OCI-LY7 (cell line): Measurements from ENCODE around the gene CDK17. TPM values are rescaled to one million over a fixed set of nuclear protein-coding genes. Genes with fewer than 3 reads are reported as not detected.

Experiments used
- BruUV-seq: library from RNA; stranded (reverse); fragments of 400-500 nt; replicated peaks from 2 replicates; lab custom pipeline; 2021; lab: Mats Ljungman, UMichigan
- CTCF ChIA-PET: fragments of 300-600 bp; sonication (Branson Sonifier 250); formaldehyde crosslinking; loops from one replicate; lab custom pipeline; 2022; ENCODE audit warnings: antibody characterized with exemption; ENCODE audit not compliant: unreplicated experiment; lab: Charles Lee
- POLR2A ChIA-PET: fragments of 300-600 bp; sonication (Branson Sonifier 250); formaldehyde crosslinking; loops from one replicate; lab custom pipeline; 2022; ENCODE audit warnings: antibody characterized with exemption; lab: Charles Lee
- DNase-seq: peaks from one replicate; pipeline ENCODE4 v3.0.0-alpha.2; 2015; ENCODE audit warnings: low spot score
- H2AFZ ChIP-seq: fragments of 200-600 bp; sonication (generic), shearing (Covaris generic); 2 replicates; pipeline ENCODE4 v1.6.1; 2014; ENCODE audit warnings: mild to moderate bottlenecking, antibody characterized with exemption, low read length, moderate library complexity
- H3K27ac ChIP-seq: fragments of 200-600 bp; sonication (generic); 2 replicates; pipeline ENCODE4 v1.5.1; 2014; ENCODE audit warnings: mixed run types, low read depth, mild to moderate bottlenecking, moderate library complexity, low read length, inconsistent platforms; ENCODE audit not compliant: poor library complexity, severe bottlenecking
- H3K36me3 ChIP-seq: fragments of 200-600 bp; sonication (generic); 2 replicates; pipeline ENCODE4 v1.6.1; 2014; ENCODE audit warnings: mild to moderate bottlenecking, antibody characterized with exemption, low read length, moderate library complexity, mixed read lengths; ENCODE audit not compliant: insufficient read depth
- H3K4me1 ChIP-seq: fragments of 200-600 bp; sonication (generic); 2 replicates; pipeline ENCODE4 v1.5.1; 2014; ENCODE audit warnings: mild to moderate bottlenecking, low read length; ENCODE audit not compliant: insufficient read depth, poor library complexity, severe bottlenecking
- H3K4me2 ChIP-seq: fragments of 200-600 bp; sonication (generic); 2 replicates; pipeline ENCODE4 v1.6.1; 2014; ENCODE audit warnings: mild to moderate bottlenecking, low read length
- H3K4me3 ChIP-seq: fragments of 200-600 bp; sonication (generic); 2 replicates; pipeline ENCODE4 v1.5.1; 2014; ENCODE audit warnings: mild to moderate bottlenecking, low read depth, low read length; ENCODE audit not compliant: poor library complexity, severe bottlenecking
- H3K79me2 ChIP-seq: fragments of 200-600 bp; sonication (generic); 2 replicates; pipeline ENCODE4 v1.6.1; 2016; ENCODE audit warnings: low read depth, mild to moderate bottlenecking, low read length, moderate library complexity, mixed read lengths; ENCODE audit not compliant: insufficient read depth
- H3K9me2 ChIP-seq: fragments of 200-600 bp; sonication (generic); 2 replicates; pipeline ENCODE4 v1.6.1; 2016; ENCODE audit warnings: mild to moderate bottlenecking, low read length, mixed read lengths; ENCODE audit not compliant: insufficient read depth
- H3K9me3 ChIP-seq: fragments of 200-600 bp; sonication (generic); 2 replicates; pipeline ENCODE4 v1.6.1; 2014; ENCODE audit warnings: mild to moderate bottlenecking, mixed run types, low read length, mixed read lengths
- H4K20me1 ChIP-seq: fragments of 200-600 bp; sonication (generic); 2 replicates; pipeline ENCODE4 v1.6.1; 2014; ENCODE audit warnings: mild to moderate bottlenecking, antibody characterized with exemption, low read length, moderate library complexity, mixed read lengths; ENCODE audit not compliant: insufficient read depth
- EZH2phosphoT487 ChIP-seq: fragments of 200-600 bp; sonication (generic); IDR thresholded peaks from 2 replicates; pipeline ENCODE4 v1.6.1; 2018; ENCODE audit warnings: low read depth, borderline replicate concordance, mild to moderate bottlenecking, mixed run types, antibody characterized with exemption, low read length, moderate library complexity, mixed read lengths
- intact Hi-C: fragments of 100-400 bp; cut with micrococcal nuclease; formaldehyde crosslinking; loops from one replicate; pipeline ENCODE4 v1.10.0; 2022; ENCODE audit not compliant: unreplicated experiment
- total RNA-seq, 2 experiments: library from RNA; depleted of rRNA in 1 of 2; stranded (reverse); fragments of >200 nt in 1 of 2; shearing (Covaris generic) in 1 of 2; gene quantifications; 2 replicates each; pipeline ENCODE4 v1.2.3, GENCODE V29; 2014 to 2022
- TF ChIP-seq, protein P1 (sequence below): fragments of 200-600 bp; sonication (generic); conservative IDR thresholded peaks from 2 replicates; pipeline ENCODE4 v1.5.1; 2014; ENCODE audit warnings: mild to moderate bottlenecking, antibody characterized with exemption, low read length, moderate library complexity, mixed read lengths

CDK17 gene
- total RNA-seq, 2 experiments from 2014 or later = 34.5 to 43.4 TPM

DNA sequence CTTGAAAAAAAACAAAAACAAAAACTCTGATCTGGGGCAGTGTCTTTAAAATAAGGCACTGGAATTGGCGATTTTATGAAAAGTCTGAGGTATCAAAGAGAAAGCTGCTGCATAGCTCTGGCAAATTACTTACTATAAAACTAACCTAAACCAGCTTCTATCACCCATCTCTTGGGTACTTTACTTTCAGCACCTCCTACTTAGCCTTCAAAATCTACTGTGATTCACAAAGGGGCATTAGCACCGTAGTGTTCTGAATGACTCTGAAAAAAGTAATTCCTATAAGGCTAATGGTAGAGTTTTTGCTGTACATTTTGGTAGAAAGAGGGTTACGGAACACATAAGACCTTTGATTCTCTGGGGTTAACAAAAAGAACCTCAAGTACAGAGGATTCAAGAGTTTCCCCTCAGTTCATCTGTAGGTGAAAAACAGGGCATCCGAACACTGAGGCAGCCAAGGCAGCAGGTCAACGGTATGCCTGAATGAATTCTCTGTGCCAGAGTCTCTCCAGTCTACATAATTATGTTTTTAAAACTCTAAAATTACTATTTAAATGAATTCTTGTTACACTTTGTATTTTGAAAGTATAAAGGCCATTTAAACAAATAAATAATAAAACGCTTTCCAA lies 104.6 kb downstream of the CDK17 start:
- Histone ChIP-seq H3K27ac (peak overlapping the region; percentile 38), H4K20me1 (no peaks in the 10 kb centered on the region), H3K9me2 (no peaks in the 10 kb centered on the region), H3K4me3 (peak overlapping the region; percentile 5), H3K9me3 (no peaks in the 10 kb centered on the region), H3K4me1 (peaks cover 31% of the 10 kb centered on the region), H3K36me3 (peaks cover 66% of the 10 kb centered on the region), H3K4me2 (peak overlapping the region; percentile 56), H3K79me2 (no peaks in the 10 kb centered on the region), H2AFZ (no peak overlapping the region)
- TF ChIP-seq, protein P1, sequence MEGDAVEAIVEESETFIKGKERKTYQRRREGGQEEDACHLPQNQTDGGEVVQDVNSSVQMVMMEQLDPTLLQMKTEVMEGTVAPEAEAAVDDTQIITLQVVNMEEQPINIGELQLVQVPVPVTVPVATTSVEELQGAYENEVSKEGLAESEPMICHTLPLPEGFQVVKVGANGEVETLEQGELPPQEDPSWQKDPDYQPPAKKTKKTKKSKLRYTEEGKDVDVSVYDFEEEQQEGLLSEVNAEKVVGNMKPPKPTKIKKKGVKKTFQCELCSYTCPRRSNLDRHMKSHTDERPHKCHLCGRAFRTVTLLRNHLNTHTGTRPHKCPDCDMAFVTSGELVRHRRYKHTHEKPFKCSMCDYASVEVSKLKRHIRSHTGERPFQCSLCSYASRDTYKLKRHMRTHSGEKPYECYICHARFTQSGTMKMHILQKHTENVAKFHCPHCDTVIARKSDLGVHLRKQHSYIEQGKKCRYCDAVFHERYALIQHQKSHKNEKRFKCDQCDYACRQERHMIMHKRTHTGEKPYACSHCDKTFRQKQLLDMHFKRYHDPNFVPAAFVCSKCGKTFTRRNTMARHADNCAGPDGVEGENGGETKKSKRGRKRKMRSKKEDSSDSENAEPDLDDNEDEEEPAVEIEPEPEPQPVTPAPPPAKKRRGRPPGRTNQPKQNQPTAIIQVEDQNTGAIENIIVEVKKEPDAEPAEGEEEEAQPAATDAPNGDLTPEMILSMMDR = no peak
- TF ChIP-seq EZH2phosphoT487 = no peak
- POLR2A ChIA-PET = interaction anchor here (0.5 to 1.4 kb wide), 7 partner anchors 9 to 872 kb away, joined by 3 to 6 read pairs (median 3); no protein-coding TSS in a partner anchor
- peak; percentile 11 for DNase-seq
- intact Hi-C loops = no loop called here
- BruUV-seq = no TSS peak
- CTCF ChIA-PET = no interaction called here

DNA sequence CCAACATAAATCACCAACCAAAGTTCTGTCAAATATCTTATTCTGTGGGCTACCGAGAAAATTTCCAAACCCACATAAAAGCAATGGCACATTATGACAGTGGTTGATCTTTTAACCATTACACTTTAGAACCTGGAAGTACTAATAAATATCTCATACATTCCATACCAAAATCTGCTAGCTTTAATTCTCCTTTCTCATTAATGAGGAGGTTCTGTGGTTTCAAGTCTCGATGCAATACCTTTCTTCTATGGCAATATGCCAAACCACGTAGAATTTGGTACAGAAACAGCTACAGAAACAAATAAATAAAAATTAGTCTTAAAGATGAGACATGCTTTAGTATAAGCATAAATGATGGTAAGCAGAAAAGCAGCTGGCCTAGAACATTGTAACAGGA lies 105.4 kb downstream of the CDK17 start:
- peaks cover 31% of the 10 kb centered on the region for H3K4me1 ChIP-seq
- no peak overlapping the region for H2AFZ ChIP-seq
- H3K36me3 ChIP-seq = peaks cover 69% of the 10 kb centered on the region
- H4K20me1 ChIP-seq = no peaks in the 10 kb centered on the region
- intact Hi-C loops = no loop called here
- ChIA-PET POLR2A (interaction anchor here (0.6 to 1.4 kb wide), 4 partner anchors 9 to 871 kb away, joined by 3 to 6 read pairs (median 4); no protein-coding TSS in a partner anchor), CTCF (no interaction called here)
- H3K27ac ChIP-seq = peak overlapping the region; percentile 38
- no peaks in the 10 kb centered on the region for H3K9me2 ChIP-seq
- no TSS peak for BruUV-seq
- H3K79me2 ChIP-seq = no peaks in the 10 kb centered on the region
- TF ChIP-seq EZH2phosphoT487 = no peak
- TF ChIP-seq, protein P1 = no peak
- H3K9me3 ChIP-seq = no peaks in the 10 kb centered on the region
- H3K4me3 ChIP-seq = no peak overlapping the region
- H3K4me2 ChIP-seq = peak overlapping the region; percentile 56; the same call in 1 of the 2 replicates
- no peak for DNase-seq

DNA sequence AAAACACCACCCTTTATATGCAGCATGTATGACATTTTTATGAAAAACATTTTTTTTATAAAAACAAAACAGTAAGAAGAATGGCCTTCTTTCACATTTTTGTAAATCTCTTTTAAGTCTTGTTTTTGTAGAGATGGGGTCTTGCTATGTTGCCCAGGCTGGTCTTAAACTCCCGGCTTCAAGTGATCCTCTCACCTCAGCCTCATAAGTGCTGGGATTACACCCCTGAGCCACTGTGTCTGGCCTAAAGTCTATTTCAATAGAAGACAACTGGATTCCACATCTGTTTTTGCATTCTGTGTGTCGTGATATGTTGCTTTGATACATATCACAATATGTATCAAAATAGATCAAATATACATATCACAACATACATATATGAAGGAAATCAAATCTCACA lies 107.1 kb downstream of the CDK17 start:
- Histone ChIP-seq H4K20me1 (no peaks in the 10 kb centered on the region), H3K4me2 (no peak overlapping the region), H2AFZ (no peak overlapping the region), H3K79me2 (no peaks in the 10 kb centered on the region), H3K27ac (no peak overlapping the region), H3K4me1 (peaks cover 31% of the 10 kb centered on the region), H3K36me3 (peaks cover 69% of the 10 kb centered on the region), H3K4me3 (no peak overlapping the region), H3K9me2 (no peaks in the 10 kb centered on the region), H3K9me3 (no peaks in the 10 kb centered on the region)
- CTCF ChIA-PET = no interaction called here
- TF ChIP-seq EZH2phosphoT487 = no peak
- TF ChIP-seq, protein P1 = no peak
- intact Hi-C loops = no loop called here
- POLR2A ChIA-PET = interaction anchor here (1.1 to 1.7 kb wide), 3 partner anchors 10 to 13 kb away, joined by 3 to 4 read pairs (median 3); no protein-coding TSS in a partner anchor
- DNase-seq = no peak
- BruUV-seq = no TSS peak
